DMS79 treated with DMSO at 0.1 percent for 48 hours (cell line): ENCODE results near the gene MIS12.

Source experiments
- DNase-seq: peaks from one replicate; lab custom pipeline; 2025; lab: John Stamatoyannopoulos, UW

MIS12 gene

GRCh38 chr17:5486206-5487124 is at the start of gene MIS12:
TSS of gene MIS12 (plus strand) at chr17:5486566. CDS start at chr17:5488863, 2,297 bp downstream.
- DNase-seq: peak; percentile 99

- no peak for DNase-seq
Measured at GRCh38 chr17:5437721-5438317, 48.5 kb upstream of the MIS12 start.

GRCh38 chr17:5438716-5439445 is 47.5 kb upstream of the MIS12 start, which contains the start of gene C1QBP:
TSS of gene C1QBP (minus strand) at chr17:5439155. CDS start at chr17:5439073, 82 bp downstream.
- peak; percentile 76 for DNase-seq

- DNase-seq: no peak
Measured at GRCh38 chr17:5439446-5439764, 47.0 kb upstream of the MIS12 start.

GRCh38 chr17:5443728-5444127 is 42.6 kb upstream of the MIS12 start:
- no peak for DNase-seq

- DNase-seq: no peak
Measured at GRCh38 chr17:5444209-5444608, 42.2 kb upstream of the MIS12 start.

- no peak for DNase-seq
Measured at GRCh38 chr17:5446786-5447185, 39.6 kb upstream of the MIS12 start.

- no peak for DNase-seq
Measured at GRCh38 chr17:5464717-5465507, 21.5 kb upstream of the MIS12 start.

GRCh38 chr17:5466295-5466694 is 20.1 kb upstream of the MIS12 start:
- no peak for DNase-seq

GRCh38 chr17:5467416-5467815 is 18.9 kb upstream of the MIS12 start:
- no peak for DNase-seq

- DNase-seq: no peak
Measured at GRCh38 chr17:5468075-5468473, 18.3 kb upstream of the MIS12 start.

- DNase-seq: no peak
Measured at GRCh38 chr17:5472511-5472910, 13.9 kb upstream of the MIS12 start.

GRCh38 chr17:5473906-5474305 is 12.5 kb upstream of the MIS12 start:
- DNase-seq: no peak

GRCh38 chr17:5478992-5479391 is 7.4 kb upstream of the MIS12 start:
- DNase-seq: no peak

GRCh38 chr17:5480962-5481361 is 5.4 kb upstream of the MIS12 start:
- DNase-seq: no peak

- DNase-seq: no peak
Measured at GRCh38 chr17:5481451-5481850, 4.9 kb upstream of the MIS12 start.

- peak; percentile 38 for DNase-seq
Measured at GRCh38 chr17:5485270-5486205, 828 bp upstream of the MIS12 start, which contains the start of gene DERL2. TSS of gene DERL2 (minus strand) at chr17:5486178. CDS start at chr17:5486161, 17 bp downstream.

- no peak for DNase-seq
Measured at GRCh38 chr17:5488752-5489151, 2.4 kb downstream of the MIS12 start.

GRCh38 chr17:5492970-5493369 is 6.6 kb downstream of the MIS12 start:
- DNase-seq: no peak

- peak; percentile 42 for DNase-seq
Measured at GRCh38 chr17:5499476-5500231, 13.3 kb downstream of the MIS12 start.
